Neural cell (in vitro differentiated cells): ENCODE results near the gene ECEL1. TPM values are rescaled to one million over a fixed set of nuclear protein-coding genes. Genes with fewer than 3 reads are reported as not detected.

Experiments
- H2AFZ ChIP-seq: fragments of 200-600, 300-800 bp; sonication (generic), shearing (Covaris generic); 2 replicates; pipeline ENCODE4 v1.6.0; 2014; ENCODE audit warnings: low read depth, mild to moderate bottlenecking, antibody characterized with exemption, low read length, moderate library complexity
- H3F3A ChIP-seq: fragments of 200-600 bp; shearing (Covaris generic); 2 replicates; pipeline ENCODE4 v1.6.1; 2016; ENCODE audit warnings: mild to moderate bottlenecking, moderate library complexity, mixed read lengths, antibody characterized with exemption, low read length; ENCODE audit not compliant: insufficient read depth, poor library complexity, severe bottlenecking
- H3K27ac ChIP-seq: fragments of 200-600, 300-800 bp; sonication (generic), shearing (Covaris generic); 2 replicates; pipeline ENCODE4 v1.5.1; 2014; ENCODE audit warnings: mild to moderate bottlenecking, low read length, moderate library complexity
- H3K27me3 ChIP-seq: fragments of 300-800, 200-600 bp; sonication (generic), shearing (Covaris generic); 2 replicates; pipeline ENCODE4 v1.6.0; 2014; ENCODE audit warnings: mild to moderate bottlenecking, low read depth, low read length, moderate library complexity; ENCODE audit not compliant: insufficient read depth
- H3K36me3 ChIP-seq: fragments of 300-800, 200-600 bp; sonication (generic), shearing (Covaris generic); 2 replicates; pipeline ENCODE4 v1.5.1; 2014; ENCODE audit warnings: mild to moderate bottlenecking, antibody characterized with exemption, low read length, moderate library complexity; ENCODE audit not compliant: insufficient read depth
- H3K4me2 ChIP-seq: fragments of 300-800, 200-600 bp; sonication (generic), shearing (Covaris generic); 2 replicates; pipeline ENCODE4 v1.6.0; 2014; ENCODE audit warnings: mild to moderate bottlenecking, low read length
- H3K4me3 ChIP-seq: fragments of 300-800, 200-600 bp; sonication (generic), shearing (Covaris generic); 2 replicates; pipeline ENCODE4 v1.5.1; 2014; ENCODE audit warnings: mild to moderate bottlenecking, low read length, moderate library complexity
- H3K79me2 ChIP-seq: fragments of 200-600 bp; shearing (Covaris generic); replicated peaks from 2 replicates; pipeline ENCODE4 v1.6.0; 2014; ENCODE audit warnings: mild to moderate bottlenecking, low read length, moderate library complexity; ENCODE audit not compliant: insufficient read depth
- H3K9ac ChIP-seq: fragments of 300-800, 200-600 bp; sonication (generic), shearing (Covaris generic); 2 replicates; pipeline ENCODE4 v1.6.1; 2016; ENCODE audit warnings: mild to moderate bottlenecking, low read length, mixed read lengths
- H3K9me2 ChIP-seq: fragments of 200-600 bp; shearing (Covaris generic); 2 replicates; pipeline ENCODE4 v1.6.1; 2016; ENCODE audit warnings: mild to moderate bottlenecking, low read length, mixed read lengths; ENCODE audit not compliant: insufficient read depth
- H3K9me3 ChIP-seq: fragments of 200-600, 300-800 bp; sonication (generic), shearing (Covaris generic); 2 replicates; pipeline ENCODE4 v1.6.1; 2016; ENCODE audit warnings: mild to moderate bottlenecking, mixed run types, low read length, moderate library complexity, mixed read lengths
- H4K20me1 ChIP-seq: fragments of 200-600 bp; shearing (Covaris generic); 2 replicates; pipeline ENCODE4 v1.6.1; 2016; ENCODE audit warnings: mild to moderate bottlenecking, mixed run types; ENCODE audit not compliant: insufficient read depth
- EP300 ChIP-seq: fragments of 450-650 bp; conservative IDR thresholded peaks from 2 replicates; pipeline ENCODE4 v1.6.1; 2014; ENCODE audit warnings: antibody characterized with exemption, mild to moderate bottlenecking, moderate library complexity; ENCODE audit not compliant: poor library complexity, severe bottlenecking
- EZH2 ChIP-seq: fragments of 200-600, 300-800 bp; shearing (Covaris generic), sonication (generic); IDR thresholded peaks from 2 replicates; pipeline ENCODE4 v1.6.1; 2014; ENCODE audit warnings: antibody characterized with exemption, low read length, borderline replicate concordance, mild to moderate bottlenecking; ENCODE audit not compliant: insufficient read depth, poor library complexity, severe bottlenecking
- MXI1 ChIP-seq: fragments of 450-650 bp; conservative IDR thresholded peaks from 2 replicates; pipeline ENCODE4 v1.6.1; 2014; ENCODE audit warnings: antibody characterized with exemption, mild to moderate bottlenecking; ENCODE audit not compliant: poor library complexity, severe bottlenecking
- POLR2AphosphoS5 ChIP-seq: IDR thresholded peaks from 2 replicates; pipeline ENCODE4 v1.6.1; 2012
- RAD21 ChIP-seq: fragments of 450-650 bp; conservative IDR thresholded peaks from 2 replicates; pipeline ENCODE4 v1.6.1; 2014; ENCODE audit warnings: antibody characterized with exemption, mild to moderate bottlenecking, moderate library complexity
- REST ChIP-seq: IDR thresholded peaks from 2 replicates; pipeline ENCODE4 v1.6.1; 2012; ENCODE audit warnings: borderline replicate concordance
- SMC3 ChIP-seq: fragments of 450-650 bp; conservative IDR thresholded peaks from 2 replicates; pipeline ENCODE4 v1.6.1; 2014; ENCODE audit warnings: antibody characterized with exemption, mild to moderate bottlenecking, moderate library complexity; ENCODE audit not compliant: poor library complexity
- TAF1 ChIP-seq: IDR thresholded peaks from 2 replicates; pipeline ENCODE4 v1.6.1; 2012; ENCODE audit warnings: low read depth
- polyA plus RNA-seq: library from polyadenylated mRNA; depleted of rRNA; stranded (reverse); fragments of >200 nt; gene quantifications from 2 replicates; pipeline ENCODE4 v1.2.3, GENCODE V29; 2014
- TF ChIP-seq, protein P1 (sequence below): fragments of 450-650 bp; IDR thresholded peaks from 2 replicates; pipeline ENCODE4 v1.5.1; 2014; ENCODE audit warnings: antibody characterized with exemption, mild to moderate bottlenecking, moderate library complexity; ENCODE audit not compliant: poor library complexity, severe bottlenecking

ECEL1 gene
- polyA plus RNA-seq, 1 donor from 2014 or later: 60.9 TPM

GRCh38 chr2:232494542-232494941 lies 6.9 kb upstream of the ECEL1 start:
- Histone ChIP-seq H3K27ac (no peak overlapping the region), H3K79me2 (no peaks in the 10 kb centered on the region), H3K9ac (no peak overlapping the region), H3K27me3 (no peaks in the 10 kb centered on the region), H3K9me3 (no peaks in the 10 kb centered on the region), H3K9me2 (no peaks in the 10 kb centered on the region), H3K4me2 (no peak overlapping the region), H4K20me1 (no peaks in the 10 kb centered on the region), H2AFZ (no peak overlapping the region), H3K36me3 (no peaks in the 10 kb centered on the region), H3F3A (no peaks in the 10 kb centered on the region), H3K4me3 (no peak overlapping the region)
- TF ChIP-seq REST (no peak), SMC3 (no peak), RAD21 (no peak), EZH2 (no peak), POLR2AphosphoS5 (no peak), TAF1 (no peak), EP300 (no peak)
- TF ChIP-seq, protein P1, sequence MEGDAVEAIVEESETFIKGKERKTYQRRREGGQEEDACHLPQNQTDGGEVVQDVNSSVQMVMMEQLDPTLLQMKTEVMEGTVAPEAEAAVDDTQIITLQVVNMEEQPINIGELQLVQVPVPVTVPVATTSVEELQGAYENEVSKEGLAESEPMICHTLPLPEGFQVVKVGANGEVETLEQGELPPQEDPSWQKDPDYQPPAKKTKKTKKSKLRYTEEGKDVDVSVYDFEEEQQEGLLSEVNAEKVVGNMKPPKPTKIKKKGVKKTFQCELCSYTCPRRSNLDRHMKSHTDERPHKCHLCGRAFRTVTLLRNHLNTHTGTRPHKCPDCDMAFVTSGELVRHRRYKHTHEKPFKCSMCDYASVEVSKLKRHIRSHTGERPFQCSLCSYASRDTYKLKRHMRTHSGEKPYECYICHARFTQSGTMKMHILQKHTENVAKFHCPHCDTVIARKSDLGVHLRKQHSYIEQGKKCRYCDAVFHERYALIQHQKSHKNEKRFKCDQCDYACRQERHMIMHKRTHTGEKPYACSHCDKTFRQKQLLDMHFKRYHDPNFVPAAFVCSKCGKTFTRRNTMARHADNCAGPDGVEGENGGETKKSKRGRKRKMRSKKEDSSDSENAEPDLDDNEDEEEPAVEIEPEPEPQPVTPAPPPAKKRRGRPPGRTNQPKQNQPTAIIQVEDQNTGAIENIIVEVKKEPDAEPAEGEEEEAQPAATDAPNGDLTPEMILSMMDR: no peak

DNA sequence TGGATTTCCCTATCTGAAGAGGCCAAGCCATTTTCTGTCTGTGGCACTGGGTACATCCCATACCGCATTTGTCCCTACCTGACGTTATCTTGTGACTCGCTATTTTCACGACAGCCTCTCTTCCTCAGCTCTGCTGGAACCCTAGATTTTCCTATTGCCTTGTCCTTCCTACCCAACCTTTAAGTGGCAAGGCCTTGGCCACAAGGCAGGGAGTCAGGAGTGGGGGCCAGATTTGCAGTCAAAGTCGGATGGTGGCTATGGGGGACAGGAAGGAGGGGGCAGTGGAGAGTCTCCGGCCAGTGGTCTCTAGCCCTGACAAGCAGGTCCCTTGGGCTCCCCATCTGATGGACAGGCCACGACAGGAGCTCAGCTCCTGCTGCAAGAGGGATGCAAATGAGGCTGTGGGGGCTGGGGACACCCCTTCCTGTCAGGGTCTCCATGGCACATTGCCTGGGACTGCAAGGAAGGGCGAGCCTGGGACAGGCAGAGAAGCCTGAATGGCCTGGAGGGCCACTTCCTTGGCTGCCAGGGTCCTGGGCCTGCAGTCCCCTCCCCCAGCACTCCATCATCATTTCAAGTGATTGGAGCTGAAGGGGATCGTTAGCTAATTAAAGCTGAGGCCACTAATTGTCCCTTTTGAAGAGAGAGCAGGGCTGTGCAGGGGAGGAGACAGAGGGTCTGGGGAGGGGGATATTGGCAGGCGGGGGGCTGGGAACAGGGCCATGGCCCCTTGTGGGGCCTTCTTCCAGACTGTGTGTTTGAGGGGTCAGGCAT lies 6.3 kb upstream of the ECEL1 start:
- H3F3A ChIP-seq: no peaks in the 10 kb centered on the region
- H3K9ac ChIP-seq: no peak overlapping the region
- TF ChIP-seq EP300 (no peak), POLR2AphosphoS5 (no peak), SMC3 (no peak), MXI1 (no peak), EZH2 (no peak), REST (no peak), TAF1 (no peak), RAD21 (no peak)
- TF ChIP-seq, protein P1: no peak
- H3K36me3 ChIP-seq: no peaks in the 10 kb centered on the region
- no peaks in the 10 kb centered on the region for H3K9me3 ChIP-seq
- H2AFZ ChIP-seq: no peak overlapping the region
- H3K9me2 ChIP-seq: no peaks in the 10 kb centered on the region
- no peaks in the 10 kb centered on the region for H4K20me1 ChIP-seq
- H3K27ac ChIP-seq: no peak overlapping the region
- no peaks in the 10 kb centered on the region for H3K79me2 ChIP-seq
- peaks cover under 1% of the 10 kb centered on the region for H3K27me3 ChIP-seq
- H3K4me2 ChIP-seq: no peak overlapping the region
- no peak overlapping the region for H3K4me3 ChIP-seq
